ENCODE measurements around the gene PCDH9.

GRCh38 chr13:67118277-67118676 lies 111.9 kb downstream of the PCDH9 start:
- TF ChIP-seq CTCF (IDR thresholded peaks at IDR 0.05) (no peak), POLR2A (IDR thresholded peaks at IDR 0.05) (no peak)

Data from heart left ventricle (tissue), 13 donors.